ENCODE data around the gene ARHGEF12. TPM values are rescaled to one million over a fixed set of nuclear protein-coding genes. Genes with fewer than 3 reads are reported as not detected.

The ARHGEF12 gene
- total and polyA plus RNA-seq, 7 experiments from 2014 or later, result 0.38 to 13.1 (median 2.7) TPM

- peaks cover 0 to 2% (median 0%) of the 10 kb centered on the region in 7 donors for H3K4me1 Mint-ChIP-seq
- intact Hi-C loops (cut with micrococcal nuclease), result no loop called here
- ATAC-seq (no peak), DNase-seq (no peak)
- Histone ChIP-seq H3K27me3 (ENCODE audit: control insufficient read depth in 2 of 2, insufficient read depth in 2 of 2, low read length in 2 of 2) (no peaks in the 10 kb centered on the region), H3K4me1 (ENCODE audit: control insufficient read depth in 2 of 2, insufficient read depth in 2 of 2, low read length in 2 of 2) (no peaks in the 10 kb centered on the region), H3K9me3 (ENCODE audit: control insufficient read depth in 2 of 3, low read length in 3 of 3) (no peaks in the 10 kb centered on the region), H3K36me3 (ENCODE audit: control insufficient read depth in 2 of 3, insufficient read depth in 3 of 3, low read length in 3 of 3) (no peaks in the 10 kb centered on the region), H3K27ac (ENCODE audit: low read depth, low read length) (no peak overlapping the region), H3K4me3 (ENCODE audit: low read length) (no peak overlapping the region)
- CTCF ChIA-PET, result no interaction called here
- H3K9me3 Mint-ChIP-seq, result peaks cover 0 to 6% (median 2%) of the 10 kb centered on the region in 11 donors
- no peak overlapping the region for H3K27ac Mint-ChIP-seq
- POLR2A ChIA-PET, result no interaction called here
- no peak overlapping the region for H3K4me3 Mint-ChIP-seq
- H3K36me3 Mint-ChIP-seq, result peaks cover 0 to 5% (median 0%) of the 10 kb centered on the region in 5 donors
- peaks cover 13 to 51% (median 25%) of the 10 kb centered on the region in 5 donors for H3K27me3 Mint-ChIP-seq
Measured at GRCh38 chr11:120399307-120399706, 63.1 kb downstream of the ARHGEF12 start.

GRCh38 chr11:120400564-120401364 is 64.6 kb downstream of the ARHGEF12 start:
- Histone ChIP-seq H3K27me3 (ENCODE audit: control insufficient read depth in 2 of 2, insufficient read depth in 2 of 2, low read length in 2 of 2) (no peaks in the 10 kb centered on the region), H3K4me1 (ENCODE audit: control insufficient read depth in 2 of 2, insufficient read depth in 2 of 2, low read length in 2 of 2) (no peaks in the 10 kb centered on the region), H3K27ac (ENCODE audit: low read depth, low read length) (no peak overlapping the region), H3K9me3 (ENCODE audit: control insufficient read depth in 2 of 3, low read length in 3 of 3) (no peaks in the 10 kb centered on the region), H3K4me3 (ENCODE audit: low read length) (no peak overlapping the region), H3K36me3 (ENCODE audit: control insufficient read depth in 2 of 3, insufficient read depth in 3 of 3, low read length in 3 of 3) (no peaks in the 10 kb centered on the region)
- Mint-ChIP-seq H3K4me3 (no peak overlapping the region), H3K36me3 (no peaks in the 10 kb centered on the region), H3K27me3 (peaks cover 9 to 55% (median 17%) of the 10 kb centered on the region in 5 donors), H3K4me1 (no peaks in the 10 kb centered on the region), H3K27ac (no peak overlapping the region), H3K9me3 (peaks cover 0 to 2% (median 0%) of the 10 kb centered on the region in 11 donors)
- ATAC-seq (no peak), DNase-seq (no peak)
- ChIA-PET CTCF (interaction anchor here (1.1 kb wide), 1 partner anchor 66 kb away, joined by 4 read pairs; no protein-coding TSS in a partner anchor), POLR2A (no interaction called here)
- intact Hi-C loops (cut with micrococcal nuclease), result no loop called here

- no peak for DNase-seq
- no peak overlapping the region for H3K27ac ChIP-seq (ENCODE audit: low read depth, low read length)
- H3K36me3 ChIP-seq (ENCODE audit: control insufficient read depth in 2 of 3, insufficient read depth in 3 of 3, low read length in 3 of 3), result no peaks in the 10 kb centered on the region
- Mint-ChIP-seq H3K4me1 (no peaks in the 10 kb centered on the region), H3K4me3 (no peak overlapping the region), H3K27ac (no peak overlapping the region), H3K27me3 (peaks cover 9 to 53% (median 12%) of the 10 kb centered on the region in 5 donors), H3K9me3 (no peaks in the 10 kb centered on the region), H3K36me3 (no peaks in the 10 kb centered on the region)
- no peak overlapping the region for H3K4me3 ChIP-seq (ENCODE audit: low read length)
- H3K27me3 ChIP-seq (ENCODE audit: control insufficient read depth in 2 of 2, insufficient read depth in 2 of 2, low read length in 2 of 2), result no peaks in the 10 kb centered on the region
- H3K9me3 ChIP-seq (ENCODE audit: control insufficient read depth in 2 of 3, low read length in 3 of 3), result no peaks in the 10 kb centered on the region
- H3K4me1 ChIP-seq (ENCODE audit: control insufficient read depth in 2 of 2, insufficient read depth in 2 of 2, low read length in 2 of 2), result no peaks in the 10 kb centered on the region
- CTCF ChIA-PET, result no interaction called here
- intact Hi-C loops (cut with micrococcal nuclease), result no loop called here
- no peak for ATAC-seq
- POLR2A ChIA-PET, result no interaction called here
Measured at GRCh38 chr11:120401506-120401905, 65.3 kb downstream of the ARHGEF12 start.

GRCh38 chr11:120403966-120404365 is 67.8 kb downstream of the ARHGEF12 start:
- intact Hi-C loops (cut with micrococcal nuclease), result no loop called here
- Histone ChIP-seq H3K4me1 (ENCODE audit: control insufficient read depth in 2 of 2, insufficient read depth in 2 of 2, low read length in 2 of 2) (no peaks in the 10 kb centered on the region), H3K4me3 (ENCODE audit: low read length) (no peak overlapping the region), H3K36me3 (ENCODE audit: control insufficient read depth in 2 of 3, insufficient read depth in 3 of 3, low read length in 3 of 3) (no peaks in the 10 kb centered on the region), H3K9me3 (ENCODE audit: control insufficient read depth in 2 of 3, low read length in 3 of 3) (no peaks in the 10 kb centered on the region), H3K27ac (ENCODE audit: low read depth, low read length) (no peak overlapping the region), H3K27me3 (ENCODE audit: control insufficient read depth in 2 of 2, insufficient read depth in 2 of 2, low read length in 2 of 2) (no peaks in the 10 kb centered on the region)
- H3K4me1 Mint-ChIP-seq, result no peaks in the 10 kb centered on the region
- peaks cover 4 to 39% (median 12%) of the 10 kb centered on the region in 5 donors for H3K27me3 Mint-ChIP-seq
- no peak overlapping the region for H3K4me3 Mint-ChIP-seq
- ATAC-seq, result no peak
- DNase-seq, result no peak
- no peaks in the 10 kb centered on the region for H3K9me3 Mint-ChIP-seq
- no peaks in the 10 kb centered on the region for H3K36me3 Mint-ChIP-seq
- H3K27ac Mint-ChIP-seq, result no peak overlapping the region
- CTCF ChIA-PET, result interaction anchor here (0.6 kb wide), 1 partner anchor 289 kb away, joined by 4 read pairs; no protein-coding TSS in a partner anchor
- POLR2A ChIA-PET, result no interaction called here

GRCh38 chr11:120404495-120404894 is 68.3 kb downstream of the ARHGEF12 start:
- Histone ChIP-seq H3K27me3 (ENCODE audit: control insufficient read depth in 2 of 2, insufficient read depth in 2 of 2, low read length in 2 of 2) (no peaks in the 10 kb centered on the region), H3K36me3 (ENCODE audit: control insufficient read depth in 2 of 3, insufficient read depth in 3 of 3, low read length in 3 of 3) (no peaks in the 10 kb centered on the region), H3K4me3 (ENCODE audit: low read length) (no peak overlapping the region), H3K4me1 (ENCODE audit: control insufficient read depth in 2 of 2, insufficient read depth in 2 of 2, low read length in 2 of 2) (no peaks in the 10 kb centered on the region), H3K9me3 (ENCODE audit: control insufficient read depth in 2 of 3, low read length in 3 of 3) (no peaks in the 10 kb centered on the region), H3K27ac (ENCODE audit: low read depth, low read length) (no peak overlapping the region)
- CTCF ChIA-PET, result interaction anchor here (0.6 kb wide), 1 partner anchor 288 kb away, joined by 4 read pairs; no protein-coding TSS in a partner anchor
- ATAC-seq (no peak), DNase-seq (no peak)
- no peak overlapping the region for H3K27ac Mint-ChIP-seq
- POLR2A ChIA-PET, result no interaction called here
- H3K4me1 Mint-ChIP-seq, result no peaks in the 10 kb centered on the region
- intact Hi-C loops (cut with micrococcal nuclease), result no loop called here
- H3K9me3 Mint-ChIP-seq, result no peaks in the 10 kb centered on the region
- no peaks in the 10 kb centered on the region for H3K36me3 Mint-ChIP-seq
- H3K4me3 Mint-ChIP-seq, result no peak overlapping the region
- peaks cover 4 to 36% (median 10%) of the 10 kb centered on the region in 5 donors for H3K27me3 Mint-ChIP-seq

GRCh38 chr11:120409655-120410054 is 73.4 kb downstream of the ARHGEF12 start:
- H3K36me3 Mint-ChIP-seq, result no peaks in the 10 kb centered on the region
- Histone ChIP-seq H3K27ac (ENCODE audit: low read depth, low read length) (no peak overlapping the region), H3K27me3 (ENCODE audit: control insufficient read depth in 2 of 2, insufficient read depth in 2 of 2, low read length in 2 of 2) (no peaks in the 10 kb centered on the region), H3K9me3 (ENCODE audit: control insufficient read depth in 2 of 3, low read length in 3 of 3) (no peaks in the 10 kb centered on the region), H3K36me3 (ENCODE audit: control insufficient read depth in 2 of 3, insufficient read depth in 3 of 3, low read length in 3 of 3) (no peaks in the 10 kb centered on the region), H3K4me3 (ENCODE audit: low read length) (no peak overlapping the region), H3K4me1 (ENCODE audit: control insufficient read depth in 2 of 2, insufficient read depth in 2 of 2, low read length in 2 of 2) (no peaks in the 10 kb centered on the region)
- H3K9me3 Mint-ChIP-seq, result no peaks in the 10 kb centered on the region
- no peaks in the 10 kb centered on the region for H3K4me1 Mint-ChIP-seq
- H3K27ac Mint-ChIP-seq, result no peak overlapping the region
- CTCF ChIA-PET, result interaction anchor here (1.2 kb wide), 1 partner anchor 75 kb away, joined by 3 read pairs; no protein-coding TSS in a partner anchor
- ATAC-seq (no peak), DNase-seq (no peak)
- POLR2A ChIA-PET, result no interaction called here
- H3K27me3 Mint-ChIP-seq, result peaks cover 0 to 11% (median 0%) of the 10 kb centered on the region in 5 donors
- intact Hi-C loops (cut with micrococcal nuclease), result loop anchor here in 1 of 2 donors (5.0 kb wide), 1 partner anchor 72 kb away; the partner anchor contains the start of gene ARHGEF12
- H3K4me3 Mint-ChIP-seq, result no peak overlapping the region

Data from naive thymus-derived CD4-positive, alpha-beta T cell (primary cell).